Spleen (tissue), 11 donors: ENCODE data around the gene A3GALT2. TPM values are rescaled to one million over a fixed set of nuclear protein-coding genes. Genes with fewer than 3 reads are reported as not detected.

ENCODE experiments used
- DNase-seq: peaks from one replicate; pipeline ENCODE4 v3.0.0-alpha.2; 2020
- H3K27ac ChIP-seq, 8 donors: fragments of 200-600 bp; sonication (generic) in 7 of 8; 1 replicate in 4 of 8; 2 replicates in 4 of 8; pipeline versions ENCODE4 v1.5.0 to v1.8.0; 2016 to 2021; ENCODE audit warnings: inconsistent platforms in 4 of 8, mild to moderate bottlenecking in 4 of 8, moderate library complexity in 1 of 8
- H3K27me3 ChIP-seq, 7 donors: fragments of 200-600 bp; sonication (generic) in 6 of 7; replicated peaks in 1 of 7; 1 replicate in 4 of 7; 2 replicates in 3 of 7; pipeline versions ENCODE4 v1.5.0 to v1.8.0; 2016 to 2021; ENCODE audit warnings: inconsistent platforms in 3 of 7, mild to moderate bottlenecking in 1 of 7
- H3K36me3 ChIP-seq, 6 donors: fragments of 200-600 bp; sonication (generic) in 5 of 6; 1 replicate in 4 of 6; 2 replicates in 2 of 6; pipeline versions ENCODE4 v1.5.0 to v1.8.0; 2016 to 2021; ENCODE audit warnings: inconsistent platforms in 2 of 6
- H3K4me1 ChIP-seq, 6 donors: fragments of 200-600 bp; sonication (generic) in 5 of 6; 1 replicate in 3 of 6; 2 replicates in 3 of 6; pipeline versions ENCODE4 v1.5.0 to v1.8.0; 2016 to 2021; ENCODE audit warnings: inconsistent platforms in 3 of 6
- H3K4me3 ChIP-seq, 8 donors: fragments of 200-600 bp; sonication (generic) in 7 of 8; 1 replicate in 4 of 8; 2 replicates in 4 of 8; pipeline versions ENCODE4 v1.5.0 to v1.8.0; 2016 to 2021; ENCODE audit warnings: inconsistent platforms in 4 of 8, mild to moderate bottlenecking in 4 of 8, moderate library complexity in 2 of 8
- H3K9me3 ChIP-seq, 8 donors: fragments of 200-600 bp; sonication (generic) in 7 of 8; 1 replicate in 4 of 8; 2 replicates in 4 of 8; pipeline versions ENCODE4 v1.5.0 to v1.8.0; 2016 to 2021; ENCODE audit warnings: inconsistent platforms in 4 of 8
- POLR2A ChIP-seq, 3 donors: fragments of 450-650 bp; IDR thresholded peaks; one replicate each; pipeline ENCODE4 v1.5.1; 2017; ENCODE audit warnings: antibody characterized with exemption in 3 of 3, mild to moderate bottlenecking in 1 of 3
- POLR2AphosphoS5 ChIP-seq, 3 donors: sonication (generic); formaldehyde crosslinking; IDR thresholded peaks; one replicate each; pipeline ENCODE4 v1.5.1; 2017; ENCODE audit warnings: antibody characterized with exemption in 3 of 3
- WGBS, 5 donors: extraction: QIAGEN DNeasy Blood & Tissue Kit in 3 of 5; methylation state at CpG; one replicate each; pipeline versions ENCODE4 v1.1.5 to v1.1.7; 2013 to 2018; 5-methylcytosine and 5-hydroxymethylcytosine counted together
- intact Hi-C: fragments of 100-400 bp; cut with DNase I; formaldehyde crosslinking; loops from one replicate; pipeline ENCODE4 v1.15.0; 2023; ENCODE audit warnings: low total_unique reads
- polyA plus RNA-seq, 3 donors: library from polyadenylated mRNA; stranded (reverse); fragments of 200-250 nt; gene quantifications; one replicate each; pipeline ENCODE4 v1.2.1, GENCODE V29; 2013
- total RNA-seq, 7 donors: library from RNA; depleted of rRNA in 3 of 7; stranded (reverse); fragments of >200 nt in 3 of 7; fragmentation: NEBNext Ultra II Directional in 4 of 7; extraction: Animal tissue kit (Norgen Biotek cat#: 25700) in 4 of 7; gene quantifications; one replicate each; pipeline versions ENCODE4 v1.1.0 to v1.2.1, GENCODE V29; 2016 to 2021
- TF ChIP-seq, protein P1 (sequence below), 11 experiments: fragments of 200-600 bp in 7 of 11; fragments of 450-650 bp in 4 of 11; sonication (generic) in 4 of 11; IDR thresholded peaks in 8 of 11; conservative IDR thresholded peaks in 3 of 11; 1 replicate in 7 of 11; 2 replicates in 4 of 11; pipeline versions ENCODE4 v1.4.0 to v1.8.0; 2016 to 2021; ENCODE audit warnings: antibody characterized with exemption in 11 of 11, inconsistent platforms in 4 of 11, mild to moderate bottlenecking in 1 of 11
- donor health status: healthy with polysubstance abuse.
- donor health status: DM: no; HTN: no; CAD: no; lungs with moderate emphysema.
- donor health status: DM: no; HTN: no; CAD: no.
- donor health status: Bipolar disorder and iron deficiency.
- donor health status: healthy.
- donor health status: DM: no; HTN: no; CAD: no.
- donor health status: DM: yes; HTN: yes; CAD: no.

The A3GALT2 gene
- total and polyA plus RNA-seq, 10 donors: 0.10 to 1.6 (median 0.47) TPM; not detected in 7

DNA sequence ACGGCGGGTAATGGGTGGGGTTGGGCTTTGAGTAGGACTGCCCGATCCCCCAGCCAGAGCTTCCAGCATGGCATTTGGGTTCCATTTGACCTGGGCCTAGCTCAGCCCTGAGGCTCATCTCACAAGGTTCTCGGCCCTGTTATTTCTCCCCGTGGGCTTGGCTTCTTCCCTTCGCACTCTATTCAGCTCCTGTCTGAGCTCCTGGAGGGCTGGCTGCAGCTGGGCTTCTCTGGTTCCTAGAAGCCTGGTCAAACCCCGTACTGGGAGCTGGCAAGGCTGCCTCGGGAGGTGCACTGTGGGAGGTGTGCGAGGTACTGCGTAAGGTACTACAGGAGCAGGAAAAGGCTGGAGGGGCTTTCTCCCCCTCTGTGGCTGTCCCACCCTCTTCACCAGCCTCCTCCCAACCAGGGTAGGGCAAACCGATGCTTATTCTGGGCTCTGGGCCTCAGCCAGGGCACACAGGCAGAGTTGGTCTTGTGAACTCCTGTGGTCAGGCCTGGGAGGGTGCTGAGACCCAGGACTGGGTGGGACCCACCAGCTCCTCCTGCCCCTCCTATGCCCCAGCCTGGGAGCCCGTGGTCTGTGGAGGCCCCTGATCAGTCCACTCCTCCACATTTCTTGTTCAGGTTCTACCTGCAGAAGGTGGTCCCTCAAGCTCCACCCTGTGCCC, 814 bp downstream of the A3GALT2 start:
- Histone ChIP-seq H3K36me3 (peaks cover 2 to 41% (median 26%) of the 10 kb centered on the region in 6 donors), H3K4me1 (peaks cover 0 to 10% (median 0%) of the 10 kb centered on the region in 6 donors), H3K27me3 (no peaks in the 10 kb centered on the region), H3K4me3 (no peak overlapping the region), H3K9me3 (no peaks in the 10 kb centered on the region), H3K27ac (peak overlapping the region in 2 of 8 donors; percentile 12 to 24)
- TF ChIP-seq, protein P1, sequence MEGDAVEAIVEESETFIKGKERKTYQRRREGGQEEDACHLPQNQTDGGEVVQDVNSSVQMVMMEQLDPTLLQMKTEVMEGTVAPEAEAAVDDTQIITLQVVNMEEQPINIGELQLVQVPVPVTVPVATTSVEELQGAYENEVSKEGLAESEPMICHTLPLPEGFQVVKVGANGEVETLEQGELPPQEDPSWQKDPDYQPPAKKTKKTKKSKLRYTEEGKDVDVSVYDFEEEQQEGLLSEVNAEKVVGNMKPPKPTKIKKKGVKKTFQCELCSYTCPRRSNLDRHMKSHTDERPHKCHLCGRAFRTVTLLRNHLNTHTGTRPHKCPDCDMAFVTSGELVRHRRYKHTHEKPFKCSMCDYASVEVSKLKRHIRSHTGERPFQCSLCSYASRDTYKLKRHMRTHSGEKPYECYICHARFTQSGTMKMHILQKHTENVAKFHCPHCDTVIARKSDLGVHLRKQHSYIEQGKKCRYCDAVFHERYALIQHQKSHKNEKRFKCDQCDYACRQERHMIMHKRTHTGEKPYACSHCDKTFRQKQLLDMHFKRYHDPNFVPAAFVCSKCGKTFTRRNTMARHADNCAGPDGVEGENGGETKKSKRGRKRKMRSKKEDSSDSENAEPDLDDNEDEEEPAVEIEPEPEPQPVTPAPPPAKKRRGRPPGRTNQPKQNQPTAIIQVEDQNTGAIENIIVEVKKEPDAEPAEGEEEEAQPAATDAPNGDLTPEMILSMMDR (IDR thresholded peaks at IDR 0.05 in 8 of 11, conservative IDR thresholded peaks at IDR 0.05 in 3 of 11): no peak
- no peak for TF ChIP-seq POLR2A (IDR thresholded peaks at IDR 0.05)
- TF ChIP-seq POLR2AphosphoS5 (IDR thresholded peaks at IDR 0.05): peak; percentile 6 to 72 (median 17)
- intact Hi-C loops: no loop called here
- DNase-seq: peak; percentile 71
- WGBS, 5 donors: 81 to 89% (median 84%) methylated on average over 10 to 12 of the region's 12 CpGs

DNA sequence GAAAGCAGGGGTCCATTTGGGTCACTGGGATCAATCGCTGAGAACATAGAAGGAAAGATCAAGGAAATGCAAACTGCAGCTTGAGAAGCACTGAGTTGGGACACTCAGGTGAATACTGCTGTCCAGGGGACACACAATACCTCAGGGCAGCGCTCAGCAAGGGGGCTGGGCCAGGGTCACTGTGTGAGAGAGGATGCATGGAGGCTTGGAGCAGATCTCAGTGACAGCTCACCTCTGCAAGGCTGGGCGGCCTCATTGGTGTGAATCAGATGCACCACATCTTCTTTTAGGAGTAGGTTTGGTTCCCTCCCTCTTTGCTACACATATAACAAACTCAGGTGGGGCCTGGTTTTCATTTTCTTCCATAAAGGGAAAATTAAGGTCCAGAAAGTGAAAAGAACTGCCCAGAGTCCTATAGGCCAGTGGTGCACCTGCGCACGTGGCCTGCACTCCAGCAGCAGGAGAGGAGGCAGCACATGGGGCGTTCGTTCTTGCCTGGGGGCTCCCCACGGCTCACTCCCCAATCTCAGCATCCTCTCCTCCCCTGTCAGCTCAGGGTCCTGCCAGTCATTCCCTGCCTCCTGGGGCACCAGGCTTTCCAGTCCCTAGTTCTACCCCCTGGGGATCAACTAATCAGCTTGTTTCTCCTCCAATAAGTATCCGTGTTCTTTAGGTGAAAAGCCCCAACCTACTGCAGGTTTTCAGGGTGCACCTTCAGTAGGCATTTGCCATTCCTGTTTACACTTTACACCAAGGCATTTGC, 1.5 kb downstream of the A3GALT2 start:
- Histone ChIP-seq H3K9me3 (no peaks in the 10 kb centered on the region), H3K27ac (peak overlapping the region in 1 of 8 donors; percentile 24), H3K27me3 (no peaks in the 10 kb centered on the region), H3K4me1 (peaks cover 0 to 3% (median 0%) of the 10 kb centered on the region in 6 donors), H3K36me3 (peaks cover 0 to 34% (median 19%) of the 10 kb centered on the region in 6 donors), H3K4me3 (no peak overlapping the region)
- 89 to 95% (median 92%) methylated on average over 9 of the region's 9 CpGs for WGBS, 5 donors
- peak; percentile 55 for DNase-seq
- TF ChIP-seq POLR2A (IDR thresholded peaks at IDR 0.05) (no peak), POLR2AphosphoS5 (IDR thresholded peaks at IDR 0.05) (peak in 1 of 3 donors; percentile 27)
- intact Hi-C loops: no loop called here

DNA sequence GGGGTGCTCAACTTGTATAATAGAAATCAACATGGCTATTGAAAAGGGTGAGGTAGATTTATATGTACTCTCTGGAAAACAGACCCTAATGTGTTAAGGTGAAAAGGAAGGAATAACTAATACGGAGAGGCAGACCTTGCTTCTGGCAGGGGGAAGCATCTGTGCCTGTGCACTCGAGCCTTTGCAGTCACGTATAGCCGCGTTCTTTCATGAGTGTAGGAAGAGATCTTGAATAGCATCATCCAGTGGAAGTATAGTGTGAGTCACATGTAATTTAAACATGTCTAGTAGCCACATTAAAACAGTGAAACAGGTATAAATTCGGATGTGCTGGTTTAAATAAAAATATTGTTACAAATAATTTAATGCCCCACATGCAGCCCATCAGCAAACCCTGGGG, 3.0 kb downstream of the A3GALT2 start:
- intact Hi-C loops: no loop called here
- no peak for DNase-seq
- TF ChIP-seq POLR2A (IDR thresholded peaks at IDR 0.05): no peak
- TF ChIP-seq, protein P1 (IDR thresholded peaks at IDR 0.05 in 8 of 11, conservative IDR thresholded peaks at IDR 0.05 in 3 of 11): no peak
- no peak for TF ChIP-seq POLR2AphosphoS5 (IDR thresholded peaks at IDR 0.05)
- no peaks in the 10 kb centered on the region for H3K4me1 ChIP-seq
- 39 to 57% (median 53%) methylated on average over 6 of the region's 6 CpGs for WGBS, 5 donors
- no peak overlapping the region for H3K4me3 ChIP-seq
- no peaks in the 10 kb centered on the region for H3K27me3 ChIP-seq
- no peak overlapping the region for H3K27ac ChIP-seq
- peaks cover 0 to 20% (median 5%) of the 10 kb centered on the region in 6 donors for H3K36me3 ChIP-seq
- no peaks in the 10 kb centered on the region for H3K9me3 ChIP-seq

DNA sequence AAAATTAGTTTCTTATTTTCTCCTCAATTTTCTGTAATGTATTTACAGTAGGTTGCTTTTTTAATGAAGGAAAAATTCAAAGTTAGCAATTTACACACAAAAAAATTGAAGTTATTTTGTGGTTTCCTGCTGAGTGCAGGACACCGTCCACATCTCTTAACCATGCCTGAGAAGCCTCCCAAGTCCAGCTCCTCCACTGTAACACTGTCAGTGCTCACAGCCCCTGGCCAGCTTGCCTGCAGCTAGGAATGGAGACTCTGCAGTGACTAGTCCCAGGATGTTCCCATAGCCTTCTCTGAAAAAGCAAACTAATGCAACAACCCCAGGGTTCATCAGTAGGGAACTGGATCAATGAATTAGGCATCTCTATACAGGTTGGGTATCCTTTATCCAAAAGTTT, 3.5 kb downstream of the A3GALT2 start:
- no peak for TF ChIP-seq POLR2AphosphoS5 (IDR thresholded peaks at IDR 0.05)
- TF ChIP-seq POLR2A (IDR thresholded peaks at IDR 0.05): no peak
- TF ChIP-seq, protein P1 (IDR thresholded peaks at IDR 0.05 in 8 of 11, conservative IDR thresholded peaks at IDR 0.05 in 3 of 11): no peak
- Histone ChIP-seq H3K27me3 (no peaks in the 10 kb centered on the region), H3K27ac (no peak overlapping the region), H3K9me3 (no peaks in the 10 kb centered on the region), H3K4me3 (no peak overlapping the region), H3K36me3 (peaks cover 0 to 14% (median 0%) of the 10 kb centered on the region in 6 donors), H3K4me1 (no peaks in the 10 kb centered on the region)
- peak; percentile 37 for DNase-seq
- intact Hi-C loops: no loop called here
- 5 to 33% (median 15%) methylated on average over 1 of the region's 1 CpG for WGBS, 5 donors
